GM12878 (cell line): ENCODE data around the gene KYAT1. TPM values are rescaled to one million over a fixed set of nuclear protein-coding genes. Genes with fewer than 3 reads are reported as not detected.

Experiments used
- ATAC-seq: fragments of 200-7000 bp; cut with Tn5 transposase; 3 replicates; pipeline ENCODE4 v1.9.1; 2020; ENCODE audit warnings: mild to moderate bottlenecking, moderate library complexity
- BruUV-seq: library from RNA; stranded (reverse); fragments of 400-500 nt; replicated peaks from 2 replicates; lab custom pipeline; 2021; lab: Mats Ljungman, UMichigan
- CTCF ChIA-PET: fragments of 300-600 bp; sonication (Branson Sonifier 250); formaldehyde crosslinking; extraction: SDS; loops from one replicate; lab custom pipeline; 2021; ENCODE audit warnings: inconsistent platforms; lab: Yijun Ruan, JAX
- POLR2A ChIA-PET: fragments of 350-600 bp; formaldehyde crosslinking; extraction: SDS; loops from one replicate; lab custom pipeline; 2021; ENCODE audit warnings: inconsistent platforms; lab: Charles Lee
- RAD21 ChIA-PET: fragments of 300-600 bp; sonication (Branson Sonifier 250); formaldehyde crosslinking; loops from one replicate; lab custom pipeline; 2023; ENCODE audit warnings: antibody characterized with exemption; ENCODE audit not compliant: unreplicated experiment; lab: Charles Lee
- SMC1A ChIA-PET: fragments of 300-600 bp; sonication (Branson Sonifier 250); formaldehyde crosslinking; loops from one replicate; lab custom pipeline; 2023; ENCODE audit not compliant: unreplicated experiment, uncharacterized antibody; lab: Charles Lee
- DNase-seq: peaks from one replicate; pipeline ENCODE4 v3.0.0-alpha.2; 2011; ENCODE audit warnings: low read depth, low spot score
- FAIRE-seq: peaks from 3 replicates; lab custom pipeline; 2011; peaks lifted over from hg19 to GRCh38; lab: Jason Lieb, UNC
- H2AFZ ChIP-seq: 2 replicates; pipeline ENCODE4 v1.6.0; 2011; ENCODE audit warnings: low read depth, low read length, control low read depth; ENCODE audit not compliant: control insufficient read depth
- H3K27ac ChIP-seq: 2 replicates; pipeline ENCODE4 v1.5.1; 2011; ENCODE audit warnings: control low read depth; ENCODE audit not compliant: control insufficient read depth, insufficient read depth
- H3K27me3 ChIP-seq, 2 experiments: replicated peaks in 1 of 2; 2 replicates each; pipeline versions ENCODE4 v1.6.0 to v1.6.1; 2011; ENCODE audit warnings: low read length in 1 of 2; ENCODE audit not compliant: control insufficient read depth in 2 of 2, insufficient read depth in 2 of 2
- H3K36me3 ChIP-seq, 2 experiments: 2 replicates each; pipeline ENCODE4 v1.5.1; 2011; ENCODE audit warnings: low read length in 1 of 2; ENCODE audit not compliant: control insufficient read depth in 2 of 2, insufficient read depth in 2 of 2
- H3K4me1 ChIP-seq: 2 replicates; pipeline ENCODE4 v1.6.1; 2011; ENCODE audit warnings: mild to moderate bottlenecking, low read length, moderate library complexity, mixed read lengths; ENCODE audit not compliant: control insufficient read depth, insufficient read depth
- H3K4me2 ChIP-seq: 2 replicates; pipeline ENCODE4 v1.6.0; 2011; ENCODE audit warnings: control low read depth; ENCODE audit not compliant: control insufficient read depth, insufficient read depth
- H3K4me3 ChIP-seq: fragments of 200-600 bp; sonication (generic); 2 replicates; pipeline ENCODE4 v1.5.1; 2016
- H3K79me2 ChIP-seq: 2 replicates; pipeline ENCODE4 v1.6.0; 2011; ENCODE audit warnings: low read length; ENCODE audit not compliant: control insufficient read depth, insufficient read depth
- H3K9ac ChIP-seq: 2 replicates; pipeline ENCODE4 v1.8.0; 2011; ENCODE audit warnings: low read length, control low read depth, mixed read lengths; ENCODE audit not compliant: control insufficient read depth, insufficient read depth
- H3K9me3 ChIP-seq: replicated peaks from 3 replicates; pipeline ENCODE4 v1.5.1; 2011; ENCODE audit warnings: mild to moderate bottlenecking, low read length; ENCODE audit not compliant: control insufficient read depth, insufficient read depth
- H4K20me1 ChIP-seq: 2 replicates; pipeline ENCODE4 v1.6.0; 2011; ENCODE audit not compliant: control insufficient read depth, insufficient read depth
- ATF3 ChIP-seq: IDR thresholded peaks from 2 replicates; pipeline ENCODE4 v1.6.1; 2011; ENCODE audit warnings: low read depth, mild to moderate bottlenecking, low read length, moderate library complexity, borderline replicate concordance; ENCODE audit errors: extremely low read depth
- CEBPB ChIP-seq, 2 experiments: fragments of 150-350 bp in 1 of 2; IDR thresholded peaks; 2 replicates each; pipeline ENCODE4 v1.6.1; 2012 to 2014; ENCODE audit warnings: low read depth in 2 of 2, low read length in 2 of 2, borderline replicate concordance in 1 of 2, inconsistent platforms in 1 of 2
- MLLT1 ChIP-seq: fragments of 450-650 bp; IDR thresholded peaks from 2 replicates; pipeline ENCODE4 v1.6.1; 2016; ENCODE audit warnings: mild to moderate bottlenecking
- NFIC ChIP-seq: IDR thresholded peaks from 2 replicates; pipeline ENCODE4 v1.6.1; 2012; ENCODE audit warnings: low read depth, mild to moderate bottlenecking, inconsistent platforms, low read length, moderate library complexity
- NFXL1 ChIP-seq: fragments of 450-650 bp; IDR thresholded peaks from 2 replicates; pipeline ENCODE4 v1.6.1; 2017; ENCODE audit warnings: antibody characterized with exemption, mild to moderate bottlenecking, borderline replicate concordance
- NRF1 ChIP-seq: conservative IDR thresholded peaks from 2 replicates; pipeline ENCODE4 v1.6.1; 2011; ENCODE audit warnings: mild to moderate bottlenecking, low read depth, low read length, improper control_type of control experiment
- SIX5 ChIP-seq: IDR thresholded peaks from 2 replicates; pipeline ENCODE4 v1.6.1; 2011; ENCODE audit warnings: mild to moderate bottlenecking, low read depth, low read length, moderate library complexity; ENCODE audit not compliant: severe bottlenecking
- SREBF1 ChIP-seq: IDR thresholded peaks from 2 replicates; pipeline ENCODE4 v1.6.1; 2012; ENCODE audit warnings: mild to moderate bottlenecking, low read length
- YY1 ChIP-seq: IDR thresholded peaks from 2 replicates; pipeline ENCODE4 v1.6.1; 2011; ENCODE audit warnings: low read depth, mild to moderate bottlenecking, low read length
- ZSCAN29 ChIP-seq: fragments of 450-650 bp; IDR thresholded peaks from 2 replicates; pipeline ENCODE4 v1.6.1; 2017; ENCODE audit warnings: mild to moderate bottlenecking, moderate library complexity
- WGBS: methylation state at CpG from one replicate; pipeline ENCODE4 v1.1.6; 2016; ENCODE audit warnings: low lambda C conversion rate; ENCODE audit not compliant: insufficient replicate concordance, insufficient coverage; ENCODE audit errors: missing lambda C conversion rate; 5-methylcytosine and 5-hydroxymethylcytosine counted together
- in situ Hi-C: fragments of 300-500 bp; cut with MboI; formaldehyde crosslinking; loops from 9 replicates; pipeline ENCODE4 v1.14.3; 2018; ENCODE audit warnings: mixed read lengths
- intact Hi-C: fragments of 100-400 bp; cut with micrococcal nuclease; formaldehyde crosslinking; loops from one replicate; pipeline ENCODE4 v1.14.2; 2022; ENCODE audit not compliant: unreplicated experiment
- polyA plus RNA-seq, 11 experiments: library from polyadenylated mRNA; depleted of rRNA in 4 of 11; unstranded in 6 of 11; stranded (reverse) in 5 of 11; fragments of >200 nt; fragmentation: Nextera tagmentation in 4 of 11; fragmentation: Illumina TruSeq in 1 of 11; extraction: Ambion mirVana in 4 of 11; extraction: Trizol in 1 of 11; gene quantifications; 1 replicate in 1 of 11; 2 replicates in 10 of 11; pipeline versions ENCODE4 v1.2.1 to v1.2.3, GENCODE V29; 2011 to 2016; ENCODE audit warnings: inconsistent platforms in 2 of 11, missing spikeins in 2 of 11, low read depth in 1 of 11
- total RNA-seq, 4 experiments: library from RNA; depleted of rRNA in 3 of 4; stranded (reverse); fragments of >200 nt in 3 of 4; fragmentation: Illumina TruSeq in 1 of 4; extraction: Trizol in 1 of 4; gene quantifications; 2 replicates each; pipeline versions ENCODE4 v1.2.1 to v1.2.3, GENCODE V29; 2013 to 2021
- TF ChIP-seq, protein P1 (sequence below), 3 experiments: IDR thresholded peaks in 2 of 3; conservative IDR thresholded peaks in 1 of 3; 2 replicates each; pipeline ENCODE4 v1.5.1; 2011; ENCODE audit warnings: low read depth in 3 of 3, low read length in 3 of 3, mild to moderate bottlenecking in 3 of 3, control low read depth in 2 of 3, moderate library complexity in 2 of 3, inconsistent platforms in 1 of 3, mixed read lengths in 1 of 3; ENCODE audit not compliant: control insufficient read depth in 2 of 3, insufficient read depth in 1 of 3; ENCODE audit errors: extremely low read depth in 1 of 3
- TF ChIP-seq, protein P2 (sequence below): fragments of 450-650 bp; IDR thresholded peaks from 2 replicates; pipeline ENCODE4 v1.6.1; 2018; ENCODE audit warnings: mild to moderate bottlenecking, low read depth, moderate library complexity; ENCODE audit not compliant: partially characterized antibody

KYAT1 gene
- total and polyA plus RNA-seq, 10 of the 15 experiments (the other 5 are each of a cell fraction or from before 2014, with no cell fraction given): 5.8 to 15.7 (median 11.4) TPM

DNA sequence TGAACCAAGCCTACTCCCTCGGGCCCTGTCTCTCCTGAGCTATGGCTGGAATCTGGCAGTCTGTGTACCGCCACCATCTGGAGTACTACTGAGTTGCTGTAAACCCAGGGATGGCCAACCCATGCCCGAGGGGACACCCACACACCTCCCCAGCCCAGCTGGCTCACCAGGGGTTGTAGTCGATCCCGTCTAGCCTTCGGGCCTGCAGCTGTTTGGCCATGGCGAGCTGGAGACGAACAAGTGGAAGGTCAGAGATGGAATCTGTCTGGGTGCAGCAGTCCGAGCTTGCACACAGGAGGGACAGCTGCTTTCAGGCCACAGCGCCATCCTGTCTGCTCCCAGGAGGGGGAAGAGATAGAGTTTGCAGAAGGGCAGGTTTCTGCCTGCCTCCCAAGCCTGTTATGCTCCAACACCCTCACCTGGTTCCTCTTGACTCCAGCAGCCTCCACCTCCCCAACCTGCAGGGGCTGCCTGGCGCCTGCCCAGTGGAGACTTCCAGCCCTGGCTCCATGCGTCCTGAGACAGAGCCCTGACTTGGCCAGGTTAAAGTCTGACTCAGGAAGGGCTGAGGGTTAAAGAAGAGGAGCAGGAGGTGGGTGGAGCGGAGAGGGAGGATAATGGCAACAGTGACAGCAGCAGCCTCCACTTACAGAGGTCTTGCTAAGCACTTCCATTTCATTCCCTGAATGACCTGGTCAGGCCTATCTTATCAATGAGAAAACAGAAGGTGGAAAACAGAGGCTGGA, 36.4 kb downstream of the KYAT1 start:
- Histone ChIP-seq H3K36me3 (no peaks in the 10 kb centered on the region), H3K4me3 (no peak overlapping the region), H2AFZ (no peak overlapping the region), H3K27ac (no peak overlapping the region), H3K9me3 (no peaks in the 10 kb centered on the region), H4K20me1 (no peaks in the 10 kb centered on the region), H3K27me3 (no peaks in the 10 kb centered on the region), H3K4me1 (no peaks in the 10 kb centered on the region), H3K79me2 (no peaks in the 10 kb centered on the region), H3K4me2 (no peak overlapping the region), H3K9ac (no peak overlapping the region)
- CTCF ChIA-PET: interaction anchor here (0.8 to 1.3 kb wide), 4 partner anchors 15 to 84 kb away, joined by 3 to 8 read pairs (median 5); partner anchors contain the start of genes ENDOG and SPOUT1
- RAD21 ChIA-PET: no interaction called here
- intact Hi-C loops (no loop called here), in situ Hi-C loops (no loop called here)
- POLR2A ChIA-PET: interaction anchor here (0.5 kb wide), 1 partner anchor 175 kb away, joined by 3 read pairs; no protein-coding TSS in a partner anchor
- FAIRE-seq: no peak
- no peak for DNase-seq
- ATAC-seq: no peak
- 83% methylated on average over 13 of the region's 13 CpGs for WGBS
- no TSS peak for BruUV-seq
- SMC1A ChIA-PET: no interaction called here
- TF ChIP-seq, protein P1, sequence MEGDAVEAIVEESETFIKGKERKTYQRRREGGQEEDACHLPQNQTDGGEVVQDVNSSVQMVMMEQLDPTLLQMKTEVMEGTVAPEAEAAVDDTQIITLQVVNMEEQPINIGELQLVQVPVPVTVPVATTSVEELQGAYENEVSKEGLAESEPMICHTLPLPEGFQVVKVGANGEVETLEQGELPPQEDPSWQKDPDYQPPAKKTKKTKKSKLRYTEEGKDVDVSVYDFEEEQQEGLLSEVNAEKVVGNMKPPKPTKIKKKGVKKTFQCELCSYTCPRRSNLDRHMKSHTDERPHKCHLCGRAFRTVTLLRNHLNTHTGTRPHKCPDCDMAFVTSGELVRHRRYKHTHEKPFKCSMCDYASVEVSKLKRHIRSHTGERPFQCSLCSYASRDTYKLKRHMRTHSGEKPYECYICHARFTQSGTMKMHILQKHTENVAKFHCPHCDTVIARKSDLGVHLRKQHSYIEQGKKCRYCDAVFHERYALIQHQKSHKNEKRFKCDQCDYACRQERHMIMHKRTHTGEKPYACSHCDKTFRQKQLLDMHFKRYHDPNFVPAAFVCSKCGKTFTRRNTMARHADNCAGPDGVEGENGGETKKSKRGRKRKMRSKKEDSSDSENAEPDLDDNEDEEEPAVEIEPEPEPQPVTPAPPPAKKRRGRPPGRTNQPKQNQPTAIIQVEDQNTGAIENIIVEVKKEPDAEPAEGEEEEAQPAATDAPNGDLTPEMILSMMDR (IDR thresholded peaks at IDR 0.05 in 2 of 3, conservative IDR thresholded peaks at IDR 0.05 in 1 of 3; ENCODE audit: control insufficient read depth in 2 of 3, extremely low read depth in 1 of 3, insufficient read depth in 1 of 3, low read depth in 3 of 3, low read length in 3 of 3): no peak
- TF ChIP-seq ATF3 (no peak), SREBF1 (no peak), NRF1 (no peak), MLLT1 (no peak), CEBPB (IDR thresholded peaks at IDR 0.05; ENCODE audit: borderline replicate concordance in 1 of 2, low read depth in 2 of 2, low read length in 2 of 2) (no peak), SIX5 (no peak), NFXL1 (no peak), NFIC (no peak), ZSCAN29 (no peak), YY1 (no peak)
- TF ChIP-seq, protein P2, sequence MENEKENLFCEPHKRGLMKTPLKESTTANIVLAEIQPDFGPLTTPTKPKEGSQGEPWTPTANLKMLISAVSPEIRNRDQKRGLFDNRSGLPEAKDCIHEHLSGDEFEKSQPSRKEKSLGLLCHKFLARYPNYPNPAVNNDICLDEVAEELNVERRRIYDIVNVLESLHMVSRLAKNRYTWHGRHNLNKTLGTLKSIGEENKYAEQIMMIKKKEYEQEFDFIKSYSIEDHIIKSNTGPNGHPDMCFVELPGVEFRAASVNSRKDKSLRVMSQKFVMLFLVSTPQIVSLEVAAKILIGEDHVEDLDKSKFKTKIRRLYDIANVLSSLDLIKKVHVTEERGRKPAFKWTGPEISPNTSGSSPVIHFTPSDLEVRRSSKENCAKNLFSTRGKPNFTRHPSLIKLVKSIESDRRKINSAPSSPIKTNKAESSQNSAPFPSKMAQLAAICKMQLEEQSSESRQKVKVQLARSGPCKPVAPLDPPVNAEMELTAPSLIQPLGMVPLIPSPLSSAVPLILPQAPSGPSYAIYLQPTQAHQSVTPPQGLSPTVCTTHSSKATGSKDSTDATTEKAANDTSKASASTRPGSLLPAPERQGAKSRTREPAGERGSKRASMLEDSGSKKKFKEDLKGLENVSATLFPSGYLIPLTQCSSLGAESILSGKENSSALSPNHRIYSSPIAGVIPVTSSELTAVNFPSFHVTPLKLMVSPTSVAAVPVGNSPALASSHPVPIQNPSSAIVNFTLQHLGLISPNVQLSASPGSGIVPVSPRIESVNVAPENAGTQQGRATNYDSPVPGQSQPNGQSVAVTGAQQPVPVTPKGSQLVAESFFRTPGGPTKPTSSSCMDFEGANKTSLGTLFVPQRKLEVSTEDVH: no peak
